Endometrial microvascular endothelial cells (primary cell): Measurements from ENCODE around the gene LSM11. TPM values are rescaled to one million over a fixed set of nuclear protein-coding genes. Genes with fewer than 3 reads are reported as not detected.

Source experiments
- in situ Hi-C: cut with HindIII; loops from 2 replicates; pipeline ENCODE4 v1.10.0; 2017; ENCODE audit warnings: low sequenced_read_pairs, low pct_unique_long_range_greater_than_20kb; ENCODE audit errors: inconsistent ontology term
- total RNA-seq: library from RNA; depleted of rRNA; stranded (reverse); fragments of >200 nt; gene quantifications from one replicate; pipeline ENCODE4 v1.2.3, GENCODE V29; 2015; ENCODE audit errors: inconsistent ontology term

LSM11 gene
- total RNA-seq, 1 donor from 2014 or later, result 5.2 TPM

GRCh38 chr5:157732130-157732514 lies 11.4 kb upstream of the LSM11 start:
- in situ Hi-C loops, result no loop called here

DNA sequence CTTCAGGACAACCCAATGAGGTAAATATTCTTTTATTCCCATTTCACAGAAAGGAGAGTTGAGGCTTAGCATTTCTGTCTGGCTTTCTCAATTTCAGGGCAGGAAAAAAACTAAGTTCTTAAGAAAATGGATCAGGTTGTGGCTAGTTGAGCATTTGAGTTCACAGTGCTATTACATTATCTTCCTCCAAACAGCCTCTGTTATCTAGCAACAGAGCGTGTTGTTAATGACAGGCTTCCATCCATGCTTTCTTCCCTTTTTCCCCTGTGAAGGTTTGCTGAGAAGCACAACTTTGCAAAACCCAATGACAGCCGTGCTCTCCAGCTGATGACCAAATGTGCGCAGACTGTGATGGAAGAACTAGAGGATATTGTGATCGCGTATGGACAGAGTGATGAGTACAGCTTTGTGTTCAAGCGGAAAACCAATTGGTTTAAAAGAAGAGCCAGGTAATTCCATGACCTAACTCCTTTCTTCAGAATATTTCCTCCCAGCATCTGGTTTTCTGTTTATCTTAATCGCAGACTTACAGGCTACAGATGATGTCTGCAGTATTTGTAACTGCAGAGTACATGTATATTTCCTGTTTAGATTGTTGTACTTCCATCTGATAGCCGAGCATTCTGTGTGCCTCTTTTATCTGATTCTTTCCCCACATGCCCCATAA lies 10.8 kb upstream of the LSM11 start:
- in situ Hi-C loops, result no loop called here

DNA sequence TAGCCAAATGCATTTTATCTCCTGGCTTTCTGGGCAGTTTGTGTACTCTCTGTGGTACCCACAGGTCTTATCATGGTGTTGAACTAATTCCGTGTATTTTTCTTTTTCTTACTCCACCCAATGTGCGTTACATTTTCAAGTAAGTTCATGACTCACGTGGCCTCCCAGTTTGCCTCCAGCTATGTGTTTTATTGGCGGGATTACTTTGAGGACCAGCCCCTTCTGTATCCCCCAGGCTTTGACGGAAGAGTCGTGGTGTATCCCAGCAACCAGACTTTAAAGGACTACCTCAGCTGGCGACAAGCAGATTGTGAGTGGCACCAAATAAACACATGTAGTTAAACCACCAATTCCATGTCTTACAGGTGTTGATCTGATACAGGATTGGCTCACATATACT lies 9.1 kb upstream of the LSM11 start:
- in situ Hi-C loops, result no loop called here

- in situ Hi-C loops, result no loop called here
Observed at GRCh38 chr5:157735991-157736390, 7.5 kb upstream of the LSM11 start.

DNA sequence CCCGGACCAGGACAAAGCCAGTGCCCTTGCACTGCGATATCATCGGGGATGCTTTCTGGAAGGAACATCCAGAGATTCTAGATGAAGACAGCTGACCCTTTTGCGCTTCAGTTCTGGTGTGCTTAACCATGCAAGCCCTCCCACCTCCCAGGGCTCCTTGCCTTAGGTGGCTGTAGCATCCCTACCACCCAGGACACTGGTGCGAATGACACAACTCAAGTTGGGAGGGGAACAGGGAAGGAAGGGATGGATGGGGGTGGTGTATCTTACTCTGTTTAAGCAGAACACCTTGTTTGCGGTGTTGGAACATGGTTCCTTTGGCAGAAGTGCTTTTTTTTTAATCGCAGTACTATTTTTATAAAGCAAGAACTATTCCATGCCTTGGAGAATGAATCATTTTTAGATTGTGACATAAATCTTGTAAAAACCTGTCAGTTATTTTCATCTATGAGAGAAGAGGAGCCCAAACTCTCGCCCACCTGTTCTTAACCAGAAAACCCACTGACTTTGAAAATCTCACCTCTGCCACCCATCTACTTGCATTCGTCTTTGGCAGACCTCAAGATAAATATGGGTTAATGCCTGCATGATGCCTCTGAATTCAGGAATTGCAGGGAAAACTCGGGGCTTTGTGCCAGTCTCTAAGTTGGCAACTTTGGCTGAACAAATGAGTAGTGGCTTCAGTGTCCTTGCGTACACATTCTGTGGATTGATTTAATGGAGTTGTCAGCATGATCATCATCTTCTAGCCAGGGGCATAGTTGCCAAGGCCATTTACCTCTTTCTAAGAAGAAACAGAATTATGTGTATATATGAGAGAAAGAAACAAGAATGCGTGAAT lies 3.9 kb upstream of the LSM11 start:
- in situ Hi-C loops, result no loop called here

GRCh38 chr5:157740229-157740610 lies 3.3 kb upstream of the LSM11 start:
- in situ Hi-C loops, result no loop called here

GRCh38 chr5:157741131-157741530 lies 2.4 kb upstream of the LSM11 start:
- in situ Hi-C loops, result no loop called here

DNA sequence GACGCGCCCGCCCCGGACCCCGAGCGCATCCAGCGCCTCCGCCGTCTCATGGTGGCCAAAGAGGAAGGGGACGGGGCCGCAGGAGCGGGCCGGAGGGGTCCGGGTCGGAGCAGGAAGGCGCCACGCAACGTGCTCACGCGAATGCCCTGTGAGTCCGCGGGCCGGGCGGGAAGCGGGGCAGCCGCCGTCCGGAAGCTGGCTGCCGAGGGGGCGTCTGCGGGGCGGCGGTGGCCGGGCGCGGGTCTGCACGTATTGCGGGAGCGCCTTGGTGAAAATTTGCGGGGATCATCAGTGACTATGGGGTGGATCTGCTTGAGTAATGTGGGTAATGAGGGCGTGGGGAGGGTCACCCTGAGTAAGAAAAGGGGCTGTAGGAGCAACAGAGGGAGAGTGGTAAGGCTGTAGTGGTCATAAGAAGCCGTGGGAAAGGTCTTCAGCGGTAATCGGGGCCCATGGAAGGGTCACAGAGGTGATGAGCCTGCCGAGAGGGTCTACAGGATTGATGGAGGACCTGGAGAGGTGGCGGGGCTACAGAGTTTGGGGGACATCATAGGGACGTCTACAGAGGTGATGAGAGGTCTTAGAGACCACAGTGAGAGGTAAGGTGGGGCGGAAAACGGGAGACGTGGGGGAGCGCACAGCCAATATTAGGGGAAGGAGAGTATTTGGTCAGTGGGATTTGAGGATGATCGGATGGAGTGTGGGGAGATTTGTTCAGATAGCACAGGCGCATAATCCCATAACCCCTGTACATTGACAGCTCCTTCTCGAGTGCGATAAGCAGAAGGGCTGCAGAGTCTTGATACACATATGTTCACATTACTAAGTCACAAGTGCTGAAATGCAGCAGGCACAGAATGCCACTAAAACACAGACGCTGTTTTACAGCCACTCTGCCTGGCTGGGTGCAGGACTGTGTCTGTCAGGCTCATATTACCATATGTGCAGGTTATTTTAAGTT lies 819 bp downstream of the LSM11 start:
- in situ Hi-C loops, result no loop called here

DNA sequence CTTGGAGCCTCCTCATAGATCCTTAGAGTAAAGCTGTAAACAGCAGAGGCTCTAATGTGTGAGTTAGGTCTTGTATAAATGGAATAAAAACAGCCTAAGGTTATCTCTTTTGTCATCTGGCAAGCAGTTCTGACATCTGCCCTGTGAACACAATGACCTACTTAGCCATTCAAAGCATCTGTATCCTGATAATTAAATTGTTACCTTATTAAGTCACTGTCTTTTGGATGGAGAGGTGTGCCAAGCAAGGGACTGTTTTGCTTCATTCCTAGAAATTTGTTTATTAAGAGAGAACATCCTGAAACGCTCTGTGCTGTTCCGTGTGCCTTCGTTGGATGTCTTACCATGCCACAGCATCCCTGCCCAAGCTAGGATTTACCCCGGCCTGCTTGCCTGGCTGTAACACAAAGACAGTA lies 1.5 kb downstream of the LSM11 start:
- in situ Hi-C loops, result no loop called here

GRCh38 chr5:157747173-157747740 lies 3.7 kb downstream of the LSM11 start:
- in situ Hi-C loops, result no loop called here

DNA sequence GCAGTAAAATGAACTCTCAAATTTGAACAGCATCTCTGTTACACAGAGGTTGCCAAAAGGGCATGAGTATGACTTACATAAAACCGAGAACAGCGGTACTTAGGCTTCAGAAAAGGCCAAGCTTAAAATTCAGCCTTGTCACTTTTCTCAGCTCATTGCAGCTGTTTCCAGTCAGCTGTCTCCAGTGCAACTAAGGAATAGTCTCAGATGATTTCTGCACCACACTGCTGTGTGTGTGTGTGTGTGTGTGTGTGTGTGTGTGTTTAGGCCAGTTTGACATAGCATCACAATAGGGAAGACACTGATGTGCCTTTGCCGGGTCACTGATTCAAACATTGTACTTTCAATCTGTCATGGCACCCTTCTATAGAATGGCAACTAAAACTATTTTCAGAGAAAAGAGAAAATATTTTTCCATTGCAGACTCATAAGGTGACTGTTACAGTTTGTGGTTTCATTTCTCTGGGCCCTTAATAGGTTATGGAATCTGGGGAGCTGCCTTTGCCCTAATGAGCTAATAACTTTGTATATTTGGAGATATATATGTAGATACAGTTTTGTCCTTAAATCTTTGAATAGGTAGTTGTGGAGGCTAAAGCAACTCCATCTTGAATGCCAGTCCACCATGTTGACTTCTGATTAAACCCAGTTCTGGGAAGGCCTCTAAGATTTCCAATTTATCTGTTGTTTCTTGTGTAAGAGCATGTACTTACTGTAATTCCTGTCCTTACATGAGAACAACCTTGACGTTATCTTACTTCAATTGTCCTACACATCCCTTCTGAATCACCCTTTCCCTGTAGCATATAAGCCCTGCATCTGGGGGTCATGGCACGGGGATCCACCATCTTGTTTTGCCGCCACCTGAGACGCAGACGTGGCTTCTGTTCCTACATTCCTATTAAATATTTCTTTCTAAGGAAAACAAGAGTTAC lies 4.5 kb downstream of the LSM11 start:
- in situ Hi-C loops, result no loop called here

- in situ Hi-C loops, result no loop called here
Observed at GRCh38 chr5:157748760-157749461, 5.4 kb downstream of the LSM11 start.

GRCh38 chr5:157749462-157749799 lies 5.9 kb downstream of the LSM11 start:
- in situ Hi-C loops, result no loop called here

DNA sequence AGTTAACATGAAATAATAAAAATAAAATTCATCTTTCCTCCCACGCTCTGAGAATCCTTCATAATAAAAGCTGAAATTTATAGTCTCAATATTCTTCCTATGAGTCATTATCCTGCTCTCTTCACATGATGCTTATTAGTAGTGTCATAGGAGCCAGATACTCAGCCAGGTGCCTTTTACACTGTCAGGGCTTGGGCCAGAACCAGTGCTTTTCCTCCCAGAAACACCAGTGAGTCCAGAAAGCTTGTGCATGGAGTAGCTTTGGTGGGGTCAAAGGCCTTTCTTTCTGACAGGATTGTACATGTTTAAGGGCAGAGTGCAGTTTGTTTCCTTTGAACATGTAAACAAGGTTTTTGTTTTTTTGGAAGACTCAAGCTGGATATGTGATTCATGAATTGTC lies 6.8 kb downstream of the LSM11 start:
- in situ Hi-C loops, result no loop called here

- in situ Hi-C loops, result no loop called here
Observed at GRCh38 chr5:157756122-157756521, 12.6 kb downstream of the LSM11 start.

DNA sequence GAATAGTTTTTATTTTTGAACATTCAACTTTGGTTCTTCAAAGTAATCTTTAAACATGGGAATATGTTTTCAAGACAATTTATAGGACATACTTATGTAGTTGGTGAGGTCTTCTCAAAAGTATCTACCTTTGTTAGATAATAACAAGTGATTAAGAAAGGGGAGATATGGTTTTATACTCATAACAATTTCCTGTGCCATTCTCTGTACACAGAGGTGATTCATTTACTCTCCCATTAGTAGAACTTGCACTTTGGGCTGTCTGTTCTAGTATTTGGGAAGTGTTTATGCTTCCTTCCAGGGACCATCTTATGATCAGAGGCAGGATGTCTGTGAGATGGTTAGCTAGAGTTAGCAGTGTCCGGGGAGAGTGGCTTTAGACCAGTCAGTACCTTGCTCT lies 15.2 kb downstream of the LSM11 start:
- in situ Hi-C loops, result no loop called here

- in situ Hi-C loops, result no loop called here
Observed at GRCh38 chr5:157761690-157762621, 18.4 kb downstream of the LSM11 start.
